HPDE6-E6E7 (cell line): ENCODE data around the gene MCC.

Experiments used
- DNase-seq: peaks from one replicate; pipeline ENCODE4 v3.0.0; 2011; ENCODE audit warnings: missing footprints; ENCODE audit errors: extremely low spot score

MCC gene

GRCh38 chr5:113223831-113224604, 264.2 kb downstream of the MCC start:
- no peak for DNase-seq

- no peak for DNase-seq
Measured at GRCh38 chr5:113223315-113223714, 264.9 kb downstream of the MCC start.

DNA sequence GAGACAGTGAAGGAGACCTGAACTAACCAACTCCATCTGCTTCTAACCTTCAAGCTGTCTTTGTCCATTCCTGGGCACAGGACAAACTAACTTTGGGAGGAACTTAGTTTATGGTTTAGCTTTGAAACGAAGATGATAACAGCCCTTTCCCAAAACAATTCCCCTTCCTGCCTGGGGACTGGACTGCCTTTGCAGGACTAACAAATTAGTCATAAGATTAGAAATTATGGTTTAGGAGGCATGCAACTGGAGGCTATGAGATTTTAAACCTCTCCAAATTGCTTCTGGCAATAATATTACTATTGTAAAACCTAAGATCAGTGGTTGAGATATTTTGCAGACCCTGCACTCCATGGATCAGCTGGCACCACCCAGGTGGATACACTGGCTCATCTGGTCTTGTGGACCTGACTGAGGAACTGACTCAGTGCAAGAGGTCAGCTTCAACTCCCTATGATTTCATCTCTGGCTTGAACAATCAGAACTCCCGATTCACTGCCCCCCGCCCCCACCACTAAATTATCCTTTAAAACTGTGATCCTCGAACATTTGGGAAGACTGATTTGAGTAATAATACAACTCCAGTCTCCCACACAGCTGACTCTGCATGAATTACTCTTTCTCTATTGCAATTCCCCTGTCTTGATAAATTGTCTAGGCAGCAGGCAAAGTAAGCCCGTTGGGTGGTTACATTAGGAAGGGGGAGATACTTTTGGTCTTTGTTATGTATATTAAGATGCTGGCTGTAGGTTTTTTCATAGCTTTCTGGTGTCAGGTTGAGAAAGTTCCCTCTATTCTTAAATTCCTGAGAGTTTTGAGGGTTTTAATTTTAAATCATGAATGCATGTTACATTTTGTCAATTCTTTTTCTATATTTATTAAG, 266.7 kb downstream of the MCC start:
- no peak for DNase-seq

- DNase-seq, result no peak
Measured at GRCh38 chr5:113219695-113220094, 268.6 kb downstream of the MCC start.

GRCh38 chr5:113218906-113219517, 269.2 kb downstream of the MCC start:
- DNase-seq, result no peak

- DNase-seq, result no peak
Measured at GRCh38 chr5:113218200-113218599, 270.1 kb downstream of the MCC start.

GRCh38 chr5:113217619-113218184, 270.6 kb downstream of the MCC start:
- no peak for DNase-seq

DNA sequence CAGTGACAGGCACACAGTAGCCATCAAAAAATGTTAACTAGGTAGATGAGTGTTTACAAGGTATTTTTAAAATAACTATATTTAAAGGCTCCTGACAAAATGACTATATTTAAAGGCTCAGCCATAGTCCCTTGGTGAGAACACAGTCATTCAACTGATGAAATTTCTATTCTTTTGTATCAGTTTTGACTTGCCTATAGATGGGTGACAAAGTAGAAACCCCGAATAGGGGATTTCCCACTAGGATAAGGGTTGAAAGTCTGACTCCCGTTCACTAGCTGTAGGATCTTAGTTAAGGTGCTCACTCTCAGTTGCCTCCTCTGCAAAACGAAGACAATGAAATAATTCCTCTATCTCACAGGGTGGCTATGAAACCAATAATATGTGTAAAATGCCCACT, 271.7 kb downstream of the MCC start:
- no peak for DNase-seq

DNA sequence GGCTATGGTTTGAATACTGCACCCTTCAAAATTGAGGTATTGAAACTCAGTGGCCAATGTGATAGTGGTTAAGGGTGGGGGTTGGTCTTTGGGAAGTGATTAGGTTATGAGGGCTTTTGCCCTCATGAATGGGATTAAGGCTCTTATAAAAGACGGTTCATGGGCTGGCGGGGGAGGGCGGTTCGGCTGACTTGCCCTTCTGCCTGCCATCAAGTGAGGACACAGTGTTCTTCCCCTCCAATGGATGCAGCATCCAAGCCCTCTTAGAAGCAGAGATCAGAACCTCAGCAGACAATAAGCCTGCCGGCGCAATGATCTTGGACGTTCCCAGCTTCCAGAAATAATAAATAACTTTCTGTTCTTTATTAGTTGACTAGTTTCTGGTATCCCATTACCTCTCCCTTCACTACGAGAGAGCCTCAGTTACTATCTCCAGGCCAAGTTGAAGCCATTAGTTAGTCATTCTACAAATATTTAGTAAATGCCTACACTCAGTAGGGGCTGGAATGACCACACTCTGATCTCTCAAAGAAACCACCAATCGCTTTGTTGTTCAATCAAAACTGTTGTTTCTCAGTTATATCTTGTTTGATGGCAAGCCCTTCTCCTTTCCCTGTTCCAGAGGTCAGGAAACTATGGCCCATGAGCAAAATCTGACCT, 272.7 kb downstream of the MCC start:
- DNase-seq, result no peak

GRCh38 chr5:113214606-113215323, 273.5 kb downstream of the MCC start:
- no peak for DNase-seq

DNA sequence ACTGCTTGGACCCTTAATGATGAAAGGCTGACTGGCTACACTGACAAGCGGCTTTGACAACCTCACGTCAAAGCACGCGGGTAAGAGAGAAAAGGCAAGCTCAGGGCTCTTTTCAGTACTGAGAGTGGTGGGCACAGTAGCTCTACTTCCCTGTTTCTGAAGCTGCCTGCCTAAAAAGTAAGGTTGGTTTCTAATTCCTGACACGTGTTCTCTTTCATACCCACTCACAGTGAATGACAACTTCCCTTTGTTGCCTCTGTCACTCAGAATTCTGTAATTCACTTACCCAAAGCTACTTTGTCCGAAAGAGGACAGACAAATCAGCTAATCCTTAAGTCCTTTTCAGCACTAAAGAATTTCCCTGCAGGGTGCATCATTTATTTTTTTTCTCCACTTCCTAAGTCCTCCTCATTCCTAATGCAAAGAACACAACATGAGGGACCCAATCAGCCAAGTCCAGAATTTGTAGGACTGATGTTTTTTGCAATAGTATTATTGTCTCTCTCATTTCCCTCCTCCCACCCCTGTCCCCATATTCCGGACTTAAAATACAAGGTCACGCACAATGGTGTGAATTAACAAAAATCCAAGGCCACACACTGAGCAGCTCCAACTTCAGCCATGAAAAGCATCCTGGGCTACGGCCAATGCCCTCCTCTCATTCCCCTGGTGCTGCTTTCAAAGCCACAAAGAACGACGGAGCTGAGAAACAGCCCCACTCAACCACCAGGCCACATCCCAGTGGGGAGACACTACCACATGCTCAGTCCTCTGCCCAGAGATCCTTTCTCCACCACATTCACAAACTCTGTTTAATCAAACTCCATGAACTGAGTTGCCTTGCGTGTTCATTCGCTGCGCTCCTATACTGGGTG, 274.5 kb downstream of the MCC start:
- DNase-seq, result no peak

- DNase-seq, result no peak
Measured at GRCh38 chr5:113212244-113212920, 275.9 kb downstream of the MCC start.

- DNase-seq, result no peak
Measured at GRCh38 chr5:113209498-113209897, 278.8 kb downstream of the MCC start.

DNA sequence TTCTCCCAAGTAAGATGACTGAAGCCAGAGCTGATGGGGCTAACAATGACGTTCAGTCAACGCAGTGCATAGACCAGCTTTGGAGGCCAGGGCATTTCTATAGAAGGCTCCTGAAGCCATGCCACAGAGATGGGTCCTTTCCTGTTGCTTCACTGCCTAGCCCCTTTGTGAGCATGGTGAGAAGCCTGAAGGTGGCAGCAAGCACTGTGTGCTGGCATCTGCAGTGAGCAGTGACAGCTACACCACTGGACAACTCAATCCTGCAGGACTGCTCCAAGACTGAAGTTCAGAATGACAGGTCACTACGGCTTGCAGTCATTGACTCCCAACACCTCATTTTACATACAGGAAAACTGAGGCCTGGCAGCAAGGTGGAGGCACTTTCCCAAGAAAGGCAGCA, 282.4 kb downstream of the MCC start:
- no peak for DNase-seq

GRCh38 chr5:113205323-113205722, 282.9 kb downstream of the MCC start:
- DNase-seq, result no peak

- DNase-seq, result peak; percentile 72
Measured at GRCh38 chr5:113204525-113205161, 283.6 kb downstream of the MCC start.

- no peak for DNase-seq
Measured at GRCh38 chr5:113203916-113204315, 284.3 kb downstream of the MCC start.

DNA sequence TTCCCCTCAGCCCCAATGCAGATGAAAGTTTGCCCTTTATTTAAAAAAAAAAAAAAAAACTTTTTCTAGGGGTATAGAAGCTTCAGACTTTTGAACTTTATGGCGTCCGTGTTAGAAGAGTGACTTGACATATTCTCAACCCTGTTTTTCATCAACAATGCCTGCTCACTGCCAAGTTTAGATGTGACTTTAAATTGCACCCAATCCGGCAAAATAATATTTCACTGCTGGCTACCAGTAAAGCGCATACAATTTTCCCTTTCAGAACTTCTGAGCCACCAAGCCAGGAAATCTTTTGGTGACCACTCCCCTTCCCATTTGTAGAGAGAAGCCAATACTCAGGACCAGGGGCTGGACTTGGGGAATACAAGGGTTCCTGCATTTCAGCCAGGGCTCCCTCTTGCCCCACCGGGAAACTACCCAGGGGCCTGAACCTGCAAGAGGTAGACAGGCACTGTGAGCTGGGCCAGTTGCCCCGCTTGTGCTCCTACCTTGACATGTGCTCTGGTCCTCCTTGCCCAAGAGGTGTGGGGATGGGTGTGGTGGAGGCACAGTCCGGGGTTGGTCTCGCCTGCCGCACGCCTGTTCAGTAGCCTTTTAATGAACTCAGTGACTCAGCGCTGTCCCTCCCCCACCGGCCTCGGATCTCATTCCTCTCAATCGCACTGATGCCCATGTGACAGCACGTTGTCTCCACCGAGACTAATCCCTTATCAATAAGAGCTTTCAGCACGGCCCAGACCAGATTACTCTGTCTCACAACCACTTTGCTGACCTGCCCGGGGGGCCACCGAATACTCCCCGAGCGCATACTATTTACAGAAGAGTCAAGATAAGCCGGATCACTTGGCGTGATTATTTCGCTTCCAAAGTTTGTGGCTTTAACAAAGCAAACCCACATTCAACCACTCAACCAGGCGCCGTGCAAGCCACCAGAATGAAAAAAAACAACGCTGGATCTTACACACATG, 285.2 kb downstream of the MCC start:
- DNase-seq, result peak; percentile 87
